Natural killer cell (primary cell): ENCODE results near the gene IDH3G. TPM values are rescaled to one million over a fixed set of nuclear protein-coding genes. Genes with fewer than 3 reads are reported as not detected.

Experiments used
- ATAC-seq, 3 donors: fragments of 150-1000 bp in 2 of 3; fragments of 200-7000 bp in 1 of 3; cut with Tn5 transposase; 1 replicate in 1 of 3; 2 replicates in 2 of 3; pipeline ENCODE4 v1.10.0; 2021; ENCODE audit warnings: mild to moderate bottlenecking in 2 of 3, moderate library complexity in 2 of 3
- DNase-seq, 2 donors: peaks; one replicate each; pipeline versions ENCODE4 v3.0.0 to v3.0.0-alpha.2; 2013 to 2021; ENCODE audit warnings: mixed read lengths in 1 of 2
- H3K27ac ChIP-seq: one replicate; pipeline ENCODE4 v1.5.1; 2013; ENCODE audit warnings: mild to moderate bottlenecking, low read length
- H3K27me3 ChIP-seq: one replicate; pipeline ENCODE4 v1.6.1; 2013; ENCODE audit warnings: low read length; ENCODE audit not compliant: control insufficient read depth, insufficient read depth
- H3K36me3 ChIP-seq: one replicate; pipeline ENCODE4 v1.6.1; 2013; ENCODE audit warnings: low read length; ENCODE audit not compliant: control insufficient read depth, insufficient read depth
- H3K4me1 ChIP-seq: one replicate; pipeline ENCODE4 v1.6.1; 2013; ENCODE audit warnings: low read length; ENCODE audit not compliant: control insufficient read depth, insufficient read depth
- H3K4me3 ChIP-seq: one replicate; pipeline ENCODE4 v1.5.1; 2013; ENCODE audit warnings: low read length
- H3K9me3 ChIP-seq: one replicate; pipeline ENCODE4 v1.6.1; 2013; ENCODE audit warnings: low read length; ENCODE audit not compliant: control insufficient read depth, insufficient read depth
- H3K27ac Mint-ChIP-seq, 2 donors: one replicate each; pipeline ENCODE4 v1.8.0; 2022; ENCODE audit warnings: mild to moderate bottlenecking in 2 of 2, mixed read lengths in 2 of 2, moderate library complexity in 1 of 2
- H3K27me3 Mint-ChIP-seq, 2 donors: one replicate each; pipeline ENCODE4 v1.8.0; 2022; ENCODE audit warnings: low read depth in 2 of 2, mixed read lengths in 2 of 2
- H3K36me3 Mint-ChIP-seq: one replicate; pipeline ENCODE4 v1.8.0; 2022; ENCODE audit warnings: mixed read lengths
- H3K4me1 Mint-ChIP-seq, 2 donors: one replicate each; pipeline ENCODE4 v1.8.0; 2022; ENCODE audit warnings: mixed read lengths in 2 of 2
- H3K4me3 Mint-ChIP-seq: one replicate; pipeline ENCODE4 v1.8.0; 2022; ENCODE audit warnings: mild to moderate bottlenecking, moderate library complexity, mixed read lengths
- H3K9me3 Mint-ChIP-seq, 2 donors: one replicate each; pipeline ENCODE4 v1.8.0; 2022; ENCODE audit warnings: mixed read lengths in 2 of 2
- WGBS: methylation state at CpG from one replicate; pipeline ENCODE4 v1.1.7; 2013; ENCODE audit warnings: missing lambda C conversion rate; ENCODE audit not compliant: insufficient coverage; 5-methylcytosine and 5-hydroxymethylcytosine counted together
- intact Hi-C: fragments of 100-400 bp; cut with micrococcal nuclease; formaldehyde crosslinking; loops from one replicate; pipeline ENCODE4 v1.14.2; 2022
- total RNA-seq, 4 donors: library from RNA; stranded (reverse); fragments of 120-200 nt in 1 of 4; gene quantifications; one replicate each; pipeline versions ENCODE4 v1.2.3 to v1.2.4, GENCODE V29; 2013 to 2022
- TF ChIP-seq, protein P1 (sequence below): fragments of 200-600 bp; IDR thresholded peaks from one replicate; pipeline ENCODE4 v1.8.0; 2022; ENCODE audit warnings: antibody characterized with exemption

IDH3G gene
- total RNA-seq, 3 donors from 2014 or later (not counting 1 experiment from before 2014, with no cell fraction given), result 70.1 to 76.5 (median 71.1) TPM

DNA sequence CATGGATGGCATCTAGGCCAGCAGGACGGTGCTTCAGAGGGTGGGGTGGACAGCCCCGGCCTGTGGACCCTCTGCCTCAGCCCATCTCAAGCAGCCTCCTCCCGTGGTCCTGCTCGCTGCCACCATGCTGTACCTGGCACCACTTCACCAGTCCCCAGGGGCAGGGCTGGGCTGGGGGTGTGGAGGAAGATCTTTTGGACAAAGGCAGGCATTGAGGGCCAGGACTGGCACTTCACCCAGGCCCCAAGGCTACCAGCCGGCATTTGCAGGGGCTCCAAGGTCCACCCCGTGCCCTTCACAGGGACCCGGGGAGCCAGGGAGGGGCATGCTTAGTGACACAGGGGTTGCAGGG, 29.4 kb downstream of the IDH3G start:
- Mint-ChIP-seq H3K27ac (no peak overlapping the region), H3K36me3 (no peaks in the 10 kb centered on the region), H3K27me3 (no peaks in the 10 kb centered on the region), H3K4me1 (peaks cover 0 to 20% of the 10 kb centered on the region in 2 donors), H3K4me3 (no peak overlapping the region), H3K9me3 (no peaks in the 10 kb centered on the region)
- Histone ChIP-seq H3K27me3 (no peaks in the 10 kb centered on the region), H3K36me3 (no peaks in the 10 kb centered on the region), H3K4me3 (no peak overlapping the region), H3K27ac (no peak overlapping the region), H3K4me1 (peaks cover 18% of the 10 kb centered on the region), H3K9me3 (no peaks in the 10 kb centered on the region)
- DNase-seq (no peak), ATAC-seq (no peak)
- intact Hi-C loops, result loop anchor here (1.0 to 5.0 kb wide), 2 partner anchors 189 to 203 kb away; no protein-coding TSS in a partner anchor
- 97% methylated on average over 6 of the region's 7 CpGs for WGBS
- TF ChIP-seq, protein P1, sequence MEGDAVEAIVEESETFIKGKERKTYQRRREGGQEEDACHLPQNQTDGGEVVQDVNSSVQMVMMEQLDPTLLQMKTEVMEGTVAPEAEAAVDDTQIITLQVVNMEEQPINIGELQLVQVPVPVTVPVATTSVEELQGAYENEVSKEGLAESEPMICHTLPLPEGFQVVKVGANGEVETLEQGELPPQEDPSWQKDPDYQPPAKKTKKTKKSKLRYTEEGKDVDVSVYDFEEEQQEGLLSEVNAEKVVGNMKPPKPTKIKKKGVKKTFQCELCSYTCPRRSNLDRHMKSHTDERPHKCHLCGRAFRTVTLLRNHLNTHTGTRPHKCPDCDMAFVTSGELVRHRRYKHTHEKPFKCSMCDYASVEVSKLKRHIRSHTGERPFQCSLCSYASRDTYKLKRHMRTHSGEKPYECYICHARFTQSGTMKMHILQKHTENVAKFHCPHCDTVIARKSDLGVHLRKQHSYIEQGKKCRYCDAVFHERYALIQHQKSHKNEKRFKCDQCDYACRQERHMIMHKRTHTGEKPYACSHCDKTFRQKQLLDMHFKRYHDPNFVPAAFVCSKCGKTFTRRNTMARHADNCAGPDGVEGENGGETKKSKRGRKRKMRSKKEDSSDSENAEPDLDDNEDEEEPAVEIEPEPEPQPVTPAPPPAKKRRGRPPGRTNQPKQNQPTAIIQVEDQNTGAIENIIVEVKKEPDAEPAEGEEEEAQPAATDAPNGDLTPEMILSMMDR, result no peak

DNA sequence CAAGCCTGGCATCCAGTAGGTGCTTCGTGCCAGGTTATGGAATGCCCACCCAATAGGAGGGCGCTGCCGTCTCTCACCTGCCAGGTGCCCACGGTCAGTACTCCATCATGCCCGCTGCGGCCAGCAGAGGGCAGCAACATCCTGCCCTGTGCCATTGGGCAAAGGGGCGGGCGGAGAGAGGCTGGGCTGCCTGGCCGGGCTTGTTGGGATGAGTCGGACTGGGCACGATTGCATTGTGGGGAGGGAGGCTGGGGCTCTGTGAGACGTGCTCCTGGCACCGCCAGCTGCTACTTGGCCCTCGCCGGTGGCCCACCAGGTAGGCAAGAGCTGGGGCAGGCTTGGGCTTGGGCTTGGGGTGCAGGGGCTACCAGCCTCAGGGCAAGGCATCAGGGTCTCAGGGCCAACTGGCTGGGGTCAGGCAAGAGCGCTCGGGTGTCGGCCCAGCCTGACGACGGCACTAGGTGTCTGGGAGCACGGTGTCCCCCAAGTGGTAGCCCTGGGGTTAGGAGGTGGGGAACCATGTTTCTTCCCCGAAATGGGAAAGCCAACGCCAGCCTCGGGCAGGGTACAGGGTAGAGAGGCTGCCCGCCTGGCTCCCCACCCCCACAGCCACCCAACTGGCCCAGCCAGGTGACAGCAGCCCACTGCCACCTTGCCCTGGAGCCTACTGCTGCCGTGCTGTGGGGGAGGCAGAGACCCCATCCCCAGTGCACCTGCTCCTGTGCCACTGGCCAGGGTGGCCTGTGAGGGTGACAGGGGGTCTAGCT, 30.0 kb downstream of the IDH3G start, which contains the start of gene PLXNB3:
Gene PLXNB3, plus strand, starts transcription at position 261 of the 767 bp plus-strand sequence. CDS start 1,287 bp downstream, outside the sequence.
- intact Hi-C loops, result loop anchor here (1.0 to 5.0 kb wide), 2 partner anchors 189 to 203 kb away; no protein-coding TSS in a partner anchor
- Histone ChIP-seq H3K27ac (no peak within 1 kb of the TSS), H3K27me3 (no peaks in the 10 kb centered on the region), H3K4me3 (no peak within 1 kb of the TSS), H3K9me3 (no peaks in the 10 kb centered on the region), H3K36me3 (no peaks in the 10 kb centered on the region), H3K4me1 (peaks cover 18% of the 10 kb centered on the region)
- H3K4me3 Mint-ChIP-seq, result no peak within 1 kb of the TSS
- TF ChIP-seq, protein P1, result peak; percentile 64
- DNase-seq (peak; percentile 67 to 84), ATAC-seq (peak; percentile 88 to 94 (median 93))
- no peaks in the 10 kb centered on the region for H3K36me3 Mint-ChIP-seq
- no peak within 1 kb of the TSS for H3K27ac Mint-ChIP-seq
- no peaks in the 10 kb centered on the region for H3K27me3 Mint-ChIP-seq
- 31% methylated on average over 25 of the region's 26 CpGs for WGBS
- H3K4me1 Mint-ChIP-seq, result peaks cover 0 to 20% of the 10 kb centered on the region in 2 donors
- H3K9me3 Mint-ChIP-seq, result no peaks in the 10 kb centered on the region

DNA sequence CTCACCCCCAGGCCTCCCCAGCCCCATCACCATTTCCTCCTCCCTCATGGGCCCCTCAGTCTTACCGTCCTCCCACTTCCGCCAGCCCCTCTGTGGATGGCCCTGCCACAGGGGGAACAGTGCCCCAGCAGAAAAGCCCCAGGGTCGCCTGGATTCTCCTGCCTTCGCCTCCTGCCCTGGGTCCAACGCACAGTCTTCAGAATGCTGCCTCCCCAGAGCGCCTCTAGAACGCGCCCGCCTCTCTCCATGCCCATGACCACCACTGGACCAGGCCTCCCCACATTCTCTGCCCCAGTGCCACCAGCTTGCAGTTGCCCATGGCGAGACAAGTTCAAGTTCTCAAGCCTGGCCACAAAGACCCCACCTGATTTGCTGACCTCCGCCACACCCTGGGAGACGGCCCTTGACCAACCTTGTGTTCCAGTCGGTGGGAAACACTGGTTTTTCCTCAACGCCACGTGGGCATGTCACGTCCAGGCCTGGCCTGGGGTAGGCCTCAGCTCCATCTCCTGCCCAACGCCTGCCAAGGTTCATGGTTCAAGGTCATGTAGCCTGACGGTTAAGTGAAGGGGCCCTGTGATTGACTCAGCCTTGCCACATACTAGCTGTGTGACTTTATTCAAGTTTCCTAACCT, 30.8 kb downstream of the IDH3G start:
- Mint-ChIP-seq H3K36me3 (no peaks in the 10 kb centered on the region), H3K27me3 (no peaks in the 10 kb centered on the region), H3K4me3 (no peak overlapping the region), H3K9me3 (no peaks in the 10 kb centered on the region), H3K4me1 (peaks cover 0 to 20% of the 10 kb centered on the region in 2 donors), H3K27ac (no peak overlapping the region)
- Histone ChIP-seq H3K27me3 (no peaks in the 10 kb centered on the region), H3K9me3 (no peaks in the 10 kb centered on the region), H3K27ac (no peak overlapping the region), H3K4me3 (no peak overlapping the region), H3K36me3 (no peaks in the 10 kb centered on the region), H3K4me1 (peaks cover 18% of the 10 kb centered on the region)
- ATAC-seq, result no peak
- TF ChIP-seq, protein P1, result no peak
- intact Hi-C loops, result loop anchor here (5.0 kb wide), 1 partner anchor 204 kb away; no protein-coding TSS in a partner anchor
- DNase-seq, result no peak
- 84% methylated on average over 18 of the region's 18 CpGs for WGBS
